SK-N-SH (cell line): Measurements from ENCODE around the gene GGCT. TPM values are rescaled to one million over a fixed set of nuclear protein-coding genes. Genes with fewer than 3 reads are reported as not detected.
A peak's percentile ranks its signal among the peaks of the same experiment; 100 is the strongest.

ENCODE experiments used
- CTCF ChIA-PET: fragments of 300-600, 350-600 bp; formaldehyde crosslinking; extraction: SDS; loops from one replicate; lab custom pipeline; 2021; lab: Yijun Ruan, JAX
- POLR2A ChIA-PET: fragments of 350-600 bp; sonication (Branson Sonifier 250); formaldehyde crosslinking; extraction: SDS; loops from one replicate; lab custom pipeline; 2020; ENCODE audit warnings: antibody characterized with exemption, inconsistent platforms; lab: Yijun Ruan, JAX
- DNase-seq: peaks from one replicate; pipeline ENCODE4 v3.0.0; 2012
- H2AFZ ChIP-seq: fragments of 200-600 bp; sonication (generic); 2 replicates; pipeline ENCODE4 v1.8.1; 2016; ENCODE audit warnings: antibody characterized with exemption, mild to moderate bottlenecking, low read depth
- H3F3A ChIP-seq: fragments of 200-600 bp; sonication (generic); replicated peaks from 2 replicates; pipeline ENCODE3; 2016; ENCODE audit warnings: antibody characterized with exemption, mild to moderate bottlenecking; ENCODE audit not compliant: insufficient read depth
- H3K27ac ChIP-seq, 2 experiments: fragments of 200-500 bp in 1 of 2; fragments of 200-600 bp in 1 of 2; sonication (Bioruptor generic) in 1 of 2; sonication (generic), shearing (Covaris generic) in 1 of 2; 2 replicates each; pipeline versions ENCODE4 v1.5.1 to v1.6.1; 2014 to 2016; ENCODE audit warnings: low read depth in 2 of 2, inconsistent platforms in 1 of 2, low read length in 1 of 2, mild to moderate bottlenecking in 1 of 2, mixed read lengths in 1 of 2
- H3K27me3 ChIP-seq: fragments of 200-600 bp; sonication (generic), shearing (Covaris generic); 2 replicates; pipeline ENCODE4 v1.6.1; 2016; ENCODE audit warnings: mixed run types; ENCODE audit not compliant: insufficient read depth
- H3K36me3 ChIP-seq, 2 experiments: fragments of 200-500 bp in 1 of 2; fragments of 200-600 bp in 1 of 2; sonication (Bioruptor generic) in 1 of 2; sonication (generic) in 1 of 2; replicated peaks in 1 of 2; 2 replicates each; pipeline versions ENCODE3 to v1.5.1; 2014 to 2016; ENCODE audit warnings: low read length in 1 of 2, mild to moderate bottlenecking in 1 of 2; ENCODE audit not compliant: insufficient read depth in 2 of 2, control insufficient read depth in 1 of 2
- H3K4me1 ChIP-seq, 2 experiments: fragments of 200-500 bp in 1 of 2; fragments of 200-600 bp in 1 of 2; sonication (Bioruptor generic) in 1 of 2; sonication (generic), shearing (Covaris generic) in 1 of 2; 2 replicates each; pipeline versions ENCODE4 v1.5.1 to v1.6.1; 2014 to 2016; ENCODE audit warnings: low read depth in 1 of 2, low read length in 1 of 2, mixed run types in 1 of 2; ENCODE audit not compliant: insufficient read depth in 2 of 2, control insufficient read depth in 1 of 2
- H3K4me2 ChIP-seq: fragments of 200-600 bp; sonication (generic), shearing (Covaris generic); 2 replicates; pipeline ENCODE4 v1.6.1; 2017; ENCODE audit warnings: mixed run types
- H3K4me3 ChIP-seq, 2 experiments: fragments of 200-500 bp in 1 of 2; fragments of 200-600 bp in 1 of 2; sonication (Bioruptor generic) in 1 of 2; sonication (generic), shearing (Covaris generic) in 1 of 2; 2 replicates each; pipeline versions ENCODE4 v1.5.1 to v1.8.1; 2014 to 2016; ENCODE audit warnings: low read depth in 2 of 2, inconsistent platforms in 1 of 2, low read length in 1 of 2, mild to moderate bottlenecking in 1 of 2, mixed read lengths in 1 of 2, moderate library complexity in 1 of 2
- H3K79me2 ChIP-seq: fragments of 200-600 bp; sonication (generic); 2 replicates; pipeline ENCODE4 v1.8.1; 2017; ENCODE audit warnings: mild to moderate bottlenecking; ENCODE audit not compliant: insufficient read depth
- H3K9ac ChIP-seq: fragments of 200-600 bp; sonication (generic); 2 replicates; pipeline ENCODE4 v1.6.1; 2017; ENCODE audit warnings: mixed run types
- H3K9me2 ChIP-seq: fragments of 200-600 bp; sonication (generic); 2 replicates; pipeline ENCODE4 v1.6.1; 2017; ENCODE audit warnings: mixed run types
- H3K9me3 ChIP-seq: fragments of 200-600 bp; sonication (generic); 2 replicates; pipeline ENCODE4 v1.6.1; 2017; ENCODE audit warnings: mixed run types, mild to moderate bottlenecking, moderate library complexity
- H4K20me1 ChIP-seq: fragments of 200-600 bp; sonication (generic); 2 replicates; pipeline ENCODE4 v1.6.1; 2017; ENCODE audit warnings: mild to moderate bottlenecking, mixed run types; ENCODE audit not compliant: insufficient read depth
- CHD2 ChIP-seq: fragments of 150-350 bp; IDR thresholded peaks from 2 replicates; pipeline ENCODE4 v1.6.1; 2018; ENCODE audit warnings: low read length; ENCODE audit not compliant: partially characterized antibody
- CTCF ChIP-seq: fragments of 200-600 bp; sonication (generic); IDR thresholded peaks from 2 replicates; pipeline ENCODE4 v1.6.1; 2017; ENCODE audit warnings: antibody characterized with exemption, mild to moderate bottlenecking, moderate library complexity
- ELF1 ChIP-seq: IDR thresholded peaks from 2 replicates; pipeline ENCODE4 v1.4.0; 2012
- FOXJ3 ChIP-seq: sonication (generic); formaldehyde crosslinking; IDR thresholded peaks from 2 replicates; pipeline ENCODE4 v1.5.1; 2020; ENCODE audit warnings: mild to moderate bottlenecking, missing genetic modification reagents
- GABPA ChIP-seq: IDR thresholded peaks from 2 replicates; pipeline ENCODE4 v1.4.0; 2012; ENCODE audit warnings: low read depth, mild to moderate bottlenecking
- JUND ChIP-seq: IDR thresholded peaks from 2 replicates; pipeline ENCODE4 v1.4.0; 2012
- MXI1 ChIP-seq: IDR thresholded peaks from 2 replicates; pipeline ENCODE4 v1.6.1; 2012; ENCODE audit warnings: mild to moderate bottlenecking, low read depth, low read length, improper control_type of control experiment
- NFIC ChIP-seq: IDR thresholded peaks from 2 replicates; pipeline ENCODE4 v1.4.0; 2012; ENCODE audit warnings: borderline replicate concordance
- NRF1 ChIP-seq: IDR thresholded peaks from 2 replicates; pipeline ENCODE4 v1.6.1; 2012; ENCODE audit warnings: low read depth, mild to moderate bottlenecking, low read length
- POLR2AphosphoS5 ChIP-seq: IDR thresholded peaks from 2 replicates; pipeline ENCODE4 v1.6.1; 2012; ENCODE audit warnings: low read depth, low read length
- RAD21 ChIP-seq: IDR thresholded peaks from 2 replicates; pipeline ENCODE4 v1.6.1; 2012; ENCODE audit warnings: mild to moderate bottlenecking, low read length
- RXRA ChIP-seq: IDR thresholded peaks from 2 replicates; pipeline ENCODE4 v1.4.0; 2012; ENCODE audit warnings: low read depth, mild to moderate bottlenecking, borderline replicate concordance
- SIN3A ChIP-seq: IDR thresholded peaks from 2 replicates; pipeline ENCODE4 v1.6.1; 2012; ENCODE audit warnings: low read depth, mild to moderate bottlenecking, low read length, moderate library complexity, borderline replicate concordance
- SMC3 ChIP-seq: IDR thresholded peaks from 2 replicates; pipeline ENCODE4 v1.6.1; 2012; ENCODE audit warnings: low read depth, low read length, improper control_type of control experiment
- TEAD4 ChIP-seq: IDR thresholded peaks from 2 replicates; pipeline ENCODE4 v1.4.0; 2012; ENCODE audit warnings: mild to moderate bottlenecking, borderline replicate concordance; ENCODE audit not compliant: insufficient read depth
- WGBS: methylation state at CpG from one replicate; pipeline ENCODE4 v1.1.6; 2017; ENCODE audit warnings: low lambda C conversion rate; 5-methylcytosine and 5-hydroxymethylcytosine counted together
- polyA plus RNA-seq, 3 experiments: library from polyadenylated mRNA; depleted of rRNA; stranded (reverse); fragments of >200 nt; gene quantifications; 2 replicates each; pipeline ENCODE4 v1.2.3, GENCODE V29; 2012
- TF ChIP-seq, protein P1 (sequence below): IDR thresholded peaks from 2 replicates; pipeline ENCODE4 v1.4.0; 2012; ENCODE audit warnings: low read depth, borderline replicate concordance
- TF ChIP-seq, protein P2 (sequence below): IDR thresholded peaks from 2 replicates; pipeline ENCODE4 v1.4.0; 2012; ENCODE audit warnings: low read depth, borderline replicate concordance
- TF ChIP-seq, protein P3 (sequence below): IDR thresholded peaks from 2 replicates; pipeline ENCODE4 v1.4.0; 2012; ENCODE audit warnings: low read depth

Gene GGCT
- polyA plus RNA-seq, 1 of the 3 experiments (the other 2 are of a cell fraction): 20.8 TPM

DNA sequence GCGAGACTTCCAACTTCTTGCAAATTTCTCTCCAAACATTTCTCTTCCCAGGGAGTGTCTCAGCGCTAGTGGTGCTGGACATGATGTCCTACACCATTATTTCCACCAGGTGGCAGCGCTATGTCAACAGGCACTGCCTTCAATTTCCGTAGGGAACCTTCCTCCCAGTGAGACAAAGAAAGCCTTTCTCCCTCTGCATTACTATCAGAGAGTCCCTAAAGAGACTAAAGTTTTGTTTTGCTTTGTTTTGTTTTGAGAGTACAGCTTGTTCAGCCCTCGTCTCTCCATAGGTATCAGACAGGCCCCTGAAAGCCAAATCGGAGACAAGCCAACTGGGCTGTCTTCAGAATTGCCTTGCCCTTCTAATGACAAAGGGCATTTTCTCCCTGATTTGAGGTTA, 44.2 kb upstream of the GGCT start:
- POLR2A ChIA-PET: no interaction called here
- peak; percentile 77 for DNase-seq
- Histone ChIP-seq H3K79me2 (no peaks in the 10 kb centered on the region), H3K4me1 (peaks cover 5 to 18% of the 10 kb centered on the region in 2 experiments; a peak in 3 of 4 replicates), H3K27me3 (no peaks in the 10 kb centered on the region), H3K9me2 (no peaks in the 10 kb centered on the region), H3F3A (peaks cover 4% of the 10 kb centered on the region), H3K4me3 (peak overlapping the region in 1 of 2 experiments; percentile 1; a peak in 1 of 4 replicates), H3K9me3 (no peaks in the 10 kb centered on the region), H3K4me2 (no peak overlapping the region), H2AFZ (no peak overlapping the region), H3K27ac (peak overlapping the region in 1 of 2 experiments; percentile 35; a peak in 1 of 4 replicates), H3K36me3 (no peaks in the 10 kb centered on the region), H3K9ac (no peak overlapping the region), H4K20me1 (no peaks in the 10 kb centered on the region)
- 21% methylated on average over 6 of the region's 6 CpGs for WGBS
- CTCF ChIA-PET: interaction anchor here (0.6 to 11.4 kb wide), 30 partner anchors 8 to 422 kb away, joined by 3 to 294 read pairs (median 4); partner anchors contain the start of gene CRHR2
- TF ChIP-seq NFIC (no peak), FOXJ3 (CRISPR knock-in tag) (no peak), RAD21 (peak; percentile 79), SMC3 (peak; percentile 92), CTCF (peak; percentile 96), RXRA (no peak), POLR2AphosphoS5 (no peak)
- TF ChIP-seq, protein P1, sequence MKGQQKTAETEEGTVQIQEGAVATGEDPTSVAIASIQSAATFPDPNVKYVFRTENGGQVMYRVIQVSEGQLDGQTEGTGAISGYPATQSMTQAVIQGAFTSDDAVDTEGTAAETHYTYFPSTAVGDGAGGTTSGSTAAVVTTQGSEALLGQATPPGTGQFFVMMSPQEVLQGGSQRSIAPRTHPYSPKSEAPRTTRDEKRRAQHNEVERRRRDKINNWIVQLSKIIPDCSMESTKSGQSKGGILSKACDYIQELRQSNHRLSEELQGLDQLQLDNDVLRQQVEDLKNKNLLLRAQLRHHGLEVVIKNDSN: no peak
- TF ChIP-seq, protein P2, sequence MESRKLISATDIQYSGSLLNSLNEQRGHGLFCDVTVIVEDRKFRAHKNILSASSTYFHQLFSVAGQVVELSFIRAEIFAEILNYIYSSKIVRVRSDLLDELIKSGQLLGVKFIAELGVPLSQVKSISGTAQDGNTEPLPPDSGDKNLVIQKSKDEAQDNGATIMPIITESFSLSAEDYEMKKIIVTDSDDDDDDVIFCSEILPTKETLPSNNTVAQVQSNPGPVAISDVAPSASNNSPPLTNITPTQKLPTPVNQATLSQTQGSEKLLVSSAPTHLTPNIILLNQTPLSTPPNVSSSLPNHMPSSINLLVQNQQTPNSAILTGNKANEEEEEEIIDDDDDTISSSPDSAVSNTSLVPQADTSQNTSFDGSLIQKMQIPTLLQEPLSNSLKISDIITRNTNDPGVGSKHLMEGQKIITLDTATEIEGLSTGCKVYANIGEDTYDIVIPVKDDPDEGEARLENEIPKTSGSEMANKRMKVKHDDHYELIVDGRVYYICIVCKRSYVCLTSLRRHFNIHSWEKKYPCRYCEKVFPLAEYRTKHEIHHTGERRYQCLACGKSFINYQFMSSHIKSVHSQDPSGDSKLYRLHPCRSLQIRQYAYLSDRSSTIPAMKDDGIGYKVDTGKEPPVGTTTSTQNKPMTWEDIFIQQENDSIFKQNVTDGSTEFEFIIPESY: no peak

- no peaks in the 10 kb centered on the region for H3K36me3 ChIP-seq
- no peaks in the 10 kb centered on the region for H3K9me2 ChIP-seq
- H3K27me3 ChIP-seq: no peaks in the 10 kb centered on the region
- H3K4me2 ChIP-seq: no peak overlapping the region
- no peaks in the 10 kb centered on the region for H4K20me1 ChIP-seq
- no peak overlapping the region for H3K27ac ChIP-seq
- no peak for DNase-seq
- H2AFZ ChIP-seq: no peak overlapping the region
- H3K79me2 ChIP-seq: no peaks in the 10 kb centered on the region
- no peak overlapping the region for H3K4me3 ChIP-seq
- H3K9me3 ChIP-seq: peaks cover 5% of the 10 kb centered on the region; the same call in 1 of the 2 replicates
- WGBS: 93% methylated on average over 4 of the region's 4 CpGs
- H3K4me1 ChIP-seq: peaks cover 5 to 18% of the 10 kb centered on the region in 2 experiments; a peak in 3 of 4 replicates
- ChIA-PET CTCF (interaction anchor here (0.9 to 11.4 kb wide), 12 partner anchors 10 to 382 kb away, joined by 3 to 294 read pairs (median 6); partner anchors contain the start of genes CRHR2 and ZNRF2), POLR2A (no interaction called here)
- no peaks in the 10 kb centered on the region for H3F3A ChIP-seq
- no peak overlapping the region for H3K9ac ChIP-seq
- TF ChIP-seq SIN3A (no peak), CHD2 (no peak), NRF1 (no peak), ELF1 (no peak), NFIC (no peak), CTCF (no peak), TEAD4 (no peak), JUND (no peak), MXI1 (no peak), POLR2AphosphoS5 (no peak), GABPA (no peak), FOXJ3 (CRISPR knock-in tag) (no peak)
- TF ChIP-seq, protein P1: no peak
- TF ChIP-seq, protein P3, sequence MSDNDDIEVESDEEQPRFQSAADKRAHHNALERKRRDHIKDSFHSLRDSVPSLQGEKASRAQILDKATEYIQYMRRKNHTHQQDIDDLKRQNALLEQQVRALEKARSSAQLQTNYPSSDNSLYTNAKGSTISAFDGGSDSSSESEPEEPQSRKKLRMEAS: no peak
Observed at GRCh38 chr7:30546596-30546995, 42.0 kb upstream of the GGCT start.
